Measurements from ENCODE around the gene WDR89.

WDR89 gene

GRCh38 chr14:63555572-63555971 lies 86.1 kb downstream of the WDR89 start:
- no peak overlapping the region for H3K9ac ChIP-seq (ENCODE audit: low read length)
- H4K20me1 ChIP-seq (ENCODE audit: low read depth, low read length) = no peaks in the 10 kb centered on the region
- no peaks in the 10 kb centered on the region for H3K9me2 ChIP-seq (replicated peaks; ENCODE audit: insufficient read depth, low read length)
- H3K4me2 ChIP-seq (ENCODE audit: low read depth, low read length, poor library complexity, severe bottlenecking) = no peak overlapping the region
- H3F3A ChIP-seq (ENCODE audit: insufficient read depth) = no peaks in the 10 kb centered on the region
- H3K27me3 ChIP-seq (ENCODE audit: low read length) = no peaks in the 10 kb centered on the region
- no peaks in the 10 kb centered on the region for H3K79me2 ChIP-seq (ENCODE audit: insufficient read depth, low read length)
- no peak overlapping the region for H3K4me3 ChIP-seq (ENCODE audit: insufficient read depth, low read length, poor library complexity, severe bottlenecking)
- H3K9me3 ChIP-seq (ENCODE audit: insufficient read depth, low read length) = no peaks in the 10 kb centered on the region
- H3K27ac ChIP-seq (ENCODE audit: low read depth, low read length) = no peak overlapping the region
- no peaks in the 10 kb centered on the region for H3K36me3 ChIP-seq (ENCODE audit: low read length)
- no peak for TF ChIP-seq EZH2phosphoT487 (conservative IDR thresholded peaks at IDR 0.05; ENCODE audit: low read length)
- no peak overlapping the region for H2AFZ ChIP-seq (ENCODE audit: low read depth, low read length, severe bottlenecking)

GRCh38 chr14:63551332-63551731 lies 90.3 kb downstream of the WDR89 start:
- Histone ChIP-seq H3K79me2 (ENCODE audit: insufficient read depth, low read length) (no peaks in the 10 kb centered on the region), H3K27me3 (ENCODE audit: low read length) (no peaks in the 10 kb centered on the region), H2AFZ (ENCODE audit: low read depth, low read length, severe bottlenecking) (no peak overlapping the region), H3K4me2 (ENCODE audit: low read depth, low read length, poor library complexity, severe bottlenecking) (no peak overlapping the region), H3K4me3 (ENCODE audit: insufficient read depth, low read length, poor library complexity, severe bottlenecking) (no peak overlapping the region), H3K9me3 (ENCODE audit: insufficient read depth, low read length) (no peaks in the 10 kb centered on the region), H3K9ac (ENCODE audit: low read length) (no peak overlapping the region), H3K27ac (ENCODE audit: low read depth, low read length) (no peak overlapping the region), H3K9me2 (replicated peaks; ENCODE audit: insufficient read depth, low read length) (no peaks in the 10 kb centered on the region), H4K20me1 (ENCODE audit: low read depth, low read length) (no peaks in the 10 kb centered on the region), H3F3A (ENCODE audit: insufficient read depth) (no peaks in the 10 kb centered on the region), H3K36me3 (ENCODE audit: low read length) (no peaks in the 10 kb centered on the region)
- TF ChIP-seq CTCF (IDR thresholded peaks at IDR 0.05; ENCODE audit: insufficient read depth, low read length, poor library complexity, severe bottlenecking) = no peak

- no peaks in the 10 kb centered on the region for H3K36me3 ChIP-seq (ENCODE audit: low read length)
- TF ChIP-seq CTCF (IDR thresholded peaks at IDR 0.05; ENCODE audit: insufficient read depth, low read length, poor library complexity, severe bottlenecking) (no peak), EZH2phosphoT487 (conservative IDR thresholded peaks at IDR 0.05; ENCODE audit: low read length) (no peak)
- no peaks in the 10 kb centered on the region for H3K9me3 ChIP-seq (ENCODE audit: insufficient read depth, low read length)
- no peaks in the 10 kb centered on the region for H3K27me3 ChIP-seq (ENCODE audit: low read length)
- H3K4me2 ChIP-seq (ENCODE audit: low read depth, low read length, poor library complexity, severe bottlenecking) = no peak overlapping the region
- no peaks in the 10 kb centered on the region for H3F3A ChIP-seq (ENCODE audit: insufficient read depth)
- no peak overlapping the region for H3K27ac ChIP-seq (ENCODE audit: low read depth, low read length)
- H3K4me3 ChIP-seq (ENCODE audit: insufficient read depth, low read length, poor library complexity, severe bottlenecking) = no peak overlapping the region
- no peaks in the 10 kb centered on the region for H4K20me1 ChIP-seq (ENCODE audit: low read depth, low read length)
- H3K9ac ChIP-seq (ENCODE audit: low read length) = no peak overlapping the region
- no peaks in the 10 kb centered on the region for H3K9me2 ChIP-seq (replicated peaks; ENCODE audit: insufficient read depth, low read length)
- no peak overlapping the region for H2AFZ ChIP-seq (ENCODE audit: low read depth, low read length, severe bottlenecking)
- H3K79me2 ChIP-seq (ENCODE audit: insufficient read depth, low read length) = peaks cover 2% of the 10 kb centered on the region
Measured at GRCh38 chr14:63547798-63548335, 93.8 kb downstream of the WDR89 start.
